K562 (cell line): ENCODE results near the gene MALAT1. TPM values are rescaled to one million over a fixed set of nuclear protein-coding genes. Genes with fewer than 3 reads are reported as not detected.
A peak's percentile ranks its signal among the peaks of the same experiment; 100 is the strongest.

Experiments
- ATAC-seq: fragments of 200-7000 bp; cut with Tn5 transposase; 3 replicates; pipeline ENCODE4 v1.9.1; 2020; ENCODE audit warnings: moderate library complexity
- BruUV-seq: library from RNA; stranded (reverse); fragments of 400-500 nt; replicated peaks from 2 replicates; lab custom pipeline; 2021; lab: Mats Ljungman, UMichigan
- CTCF ChIA-PET: fragments of 300-600 bp; formaldehyde crosslinking; extraction: SDS; loops from one replicate; lab custom pipeline; 2021; ENCODE audit warnings: low intra/inter-chr PET ratio; lab: Yijun Ruan, JAX
- POLR2A ChIA-PET: fragments of 300-600, 350-650 bp; sonication (Branson Sonifier 250); formaldehyde crosslinking; extraction: SDS; loops from one replicate; lab custom pipeline; 2021; ENCODE audit warnings: antibody characterized with exemption, inconsistent platforms; lab: Yijun Ruan, JAX
- DNase-seq, 4 experiments: peaks; one replicate each; pipeline versions ENCODE4 v3.0.0 to v3.0.0-alpha.2; 2011 to 2018; ENCODE audit warnings: low spot score in 3 of 4, mixed read lengths in 3 of 4; ENCODE audit errors: extremely low read depth in 1 of 4
- FAIRE-seq: peaks from 2 replicates; lab custom pipeline; 2011; peaks lifted over from hg19 to GRCh38; lab: Jason Lieb, UNC
- H2AFZ ChIP-seq: 2 replicates; pipeline ENCODE4 v1.6.0; 2011; ENCODE audit warnings: low read depth, low read length, control low read depth, inconsistent platforms
- H3K27ac ChIP-seq: fragments of 200-600 bp; 3 replicates; pipeline ENCODE4 v1.8.0; 2011; ENCODE audit warnings: low read depth, mild to moderate bottlenecking, control low read depth, inconsistent platforms, low read length, moderate library complexity, mixed read lengths; ENCODE audit errors: extremely low read depth
- H3K27me3 ChIP-seq, 2 experiments: fragments of 300-600 bp in 1 of 2; 2 replicates in 1 of 2; 3 replicates in 1 of 2; pipeline versions ENCODE4 v1.6.0 to v1.8.0; 2011; ENCODE audit warnings: inconsistent platforms in 2 of 2, low read length in 2 of 2, mild to moderate bottlenecking in 1 of 2, mixed read lengths in 1 of 2, moderate library complexity in 1 of 2; ENCODE audit not compliant: control insufficient read depth in 2 of 2, insufficient read depth in 2 of 2
- H3K36me3 ChIP-seq: fragments of 300-600 bp; 3 replicates; pipeline ENCODE4 v1.8.0; 2011; ENCODE audit warnings: mild to moderate bottlenecking, low read length, inconsistent platforms; ENCODE audit not compliant: control insufficient read depth, insufficient read depth
- H3K4me1 ChIP-seq, 2 experiments: fragments of 200-600 bp in 1 of 2; replicated peaks in 1 of 2; 2 replicates in 1 of 2; 3 replicates in 1 of 2; pipeline versions ENCODE4 v1.5.1 to v1.8.0; 2011; ENCODE audit warnings: inconsistent platforms in 2 of 2, low read length in 2 of 2, mild to moderate bottlenecking in 1 of 2, mixed read lengths in 1 of 2, moderate library complexity in 1 of 2; ENCODE audit not compliant: control insufficient read depth in 2 of 2, insufficient read depth in 2 of 2
- H3K4me2 ChIP-seq: 2 replicates; pipeline ENCODE4 v1.6.1; 2011; ENCODE audit warnings: low read length, control low read depth, inconsistent platforms, mixed read lengths; ENCODE audit not compliant: insufficient read depth
- H3K4me3 ChIP-seq: fragments of 200-600 bp; sonication (generic), shearing (Covaris generic); 2 replicates; pipeline ENCODE4 v1.5.1; 2016; ENCODE audit warnings: control low read depth, inconsistent platforms
- H3K79me2 ChIP-seq: fragments of 200-600 bp; 3 replicates; pipeline ENCODE4 v1.8.0; 2011; ENCODE audit warnings: low read length, inconsistent platforms; ENCODE audit not compliant: control insufficient read depth, insufficient read depth
- H3K9ac ChIP-seq, 2 experiments: 2 replicates each; pipeline versions ENCODE4 v1.6.0 to v1.6.1; 2011; ENCODE audit warnings: low read depth in 2 of 2, low read length in 2 of 2, control low read depth in 1 of 2, inconsistent platforms in 1 of 2, mild to moderate bottlenecking in 1 of 2, mixed read lengths in 1 of 2; ENCODE audit not compliant: insufficient read depth in 1 of 2
- H3K9me1 ChIP-seq: one replicate; pipeline ENCODE4 v1.6.0; 2011; ENCODE audit warnings: inconsistent platforms, mild to moderate bottlenecking, low read length, moderate library complexity; ENCODE audit not compliant: control insufficient read depth, insufficient read depth
- H3K9me3 ChIP-seq: replicated peaks from 2 replicates; pipeline ENCODE4 v1.5.1; 2011; ENCODE audit warnings: low read depth, low read length, inconsistent platforms; ENCODE audit not compliant: control insufficient read depth, insufficient read depth
- H4K20me1 ChIP-seq: replicated peaks from 2 replicates; pipeline ENCODE4 v1.6.1; 2011; ENCODE audit warnings: low read length, inconsistent platforms, mixed read lengths; ENCODE audit not compliant: control insufficient read depth, insufficient read depth
- ARHGAP35 ChIP-seq: fragments of 450-650 bp; IDR thresholded peaks from 2 replicates; pipeline ENCODE4 v1.6.1; 2018; ENCODE audit not compliant: partially characterized antibody
- CC2D1A ChIP-seq: fragments of 450-650 bp; IDR thresholded peaks from 2 replicates; pipeline ENCODE4 v1.6.1; 2017; ENCODE audit warnings: mild to moderate bottlenecking
- CHCHD3 ChIP-seq: fragments of 250-450 bp; sonication (Bioruptor Pico); IDR thresholded peaks from 2 replicates; pipeline ENCODE4 v2.1.2; 2022; ENCODE audit warnings: mild to moderate bottlenecking
- GATA2 ChIP-seq: sonication (generic); formaldehyde crosslinking; IDR thresholded peaks from 2 replicates; pipeline ENCODE4 v1.4.0; 2020; ENCODE audit warnings: mild to moderate bottlenecking, missing genetic modification reagents
- LARP7 ChIP-seq: fragments of 450-650 bp; IDR thresholded peaks from 2 replicates; pipeline ENCODE4 v1.6.1; 2016
- NCOA2 ChIP-seq, 2 experiments: fragments of 450-650 bp; IDR thresholded peaks; 2 replicates each; pipeline ENCODE4 v1.6.1; 2018; ENCODE audit warnings: mild to moderate bottlenecking in 2 of 2, moderate library complexity in 1 of 2; ENCODE audit not compliant: partially characterized antibody in 2 of 2
- RBFOX2 ChIP-seq: fragments of 200-400 bp; formaldehyde crosslinking; IDR thresholded peaks from 2 replicates; pipeline ENCODE4 v1.6.1; 2017; ENCODE audit warnings: low read depth, mild to moderate bottlenecking, low read length, moderate library complexity
- RUNX1 ChIP-seq: sonication (generic); IDR thresholded peaks from 2 replicates; pipeline ENCODE4 v1.6.1; 2016; ENCODE audit warnings: antibody characterized with exemption, low read depth
- TBP ChIP-seq: optimal IDR thresholded peaks from 2 replicates; pipeline ENCODE3; 2011; ENCODE audit warnings: low read depth, low read length, improper control_type of control experiment
- TCF3 ChIP-seq: sonication (generic); formaldehyde crosslinking; IDR thresholded peaks from 2 replicates; pipeline ENCODE4 v1.4.0; 2020; ENCODE audit warnings: mild to moderate bottlenecking, missing genetic modification reagents
- THRAP3 ChIP-seq: fragments of 450-650 bp; IDR thresholded peaks from 2 replicates; pipeline ENCODE4 v1.6.1; 2016; ENCODE audit warnings: mild to moderate bottlenecking, inconsistent platforms, borderline replicate concordance
- ZNF3 ChIP-seq: fragments of 250-450 bp; sonication (Bioruptor Pico); IDR thresholded peaks from 2 replicates; pipeline ENCODE4 v1.5.0; 2021; ENCODE audit warnings: mild to moderate bottlenecking, moderate library complexity
- ZNF354B ChIP-seq: fragments of 250-450 bp; sonication (Bioruptor Pico); IDR thresholded peaks from 2 replicates; pipeline ENCODE4 v1.4.0; 2020
- WGBS: fragments of 100-300 bp; shearing (Covaris generic); methylation state at CpG from one replicate; pipeline ENCODE4 v1.1.6; 2016; ENCODE audit warnings: low coverage, mixed read lengths; ENCODE audit not compliant: insufficient coverage; ENCODE audit errors: missing lambda C conversion rate; 5-methylcytosine and 5-hydroxymethylcytosine counted together
- in situ Hi-C: fragments of 300-500 bp; cut with MboI; formaldehyde crosslinking; loops from 4 replicates; pipeline ENCODE4 v1.15.0; 2018; ENCODE audit warnings: inconsistent platforms, mixed read lengths
- intact Hi-C: fragments of 100-400 bp; cut with micrococcal nuclease; formaldehyde crosslinking; loops from 2 replicates; pipeline ENCODE4 v1.14.2; 2022
- polyA plus RNA-seq, 8 experiments: library from polyadenylated mRNA; depleted of rRNA in 4 of 8; stranded (reverse) in 5 of 8; unstranded in 3 of 8; fragments of >200 nt; fragmentation: Nextera tagmentation in 2 of 8; fragmentation: Illumina TruSeq in 1 of 8; extraction: Ambion mirVana in 2 of 8; extraction: Trizol in 1 of 8; gene quantifications; 2 replicates each; pipeline versions ENCODE4 v1.2.1 to v1.2.3, GENCODE V29; 2011 to 2014; ENCODE audit warnings: inconsistent platforms in 1 of 8, missing spikeins in 1 of 8
- total RNA-seq, 7 experiments: library from RNA; depleted of rRNA in 6 of 7; stranded (reverse); fragments of >200 nt in 6 of 7; fragmentation: Illumina TruSeq in 2 of 7; extraction: Trizol in 2 of 7; gene quantifications; 2 replicates each; pipeline versions ENCODE4 v1.2.1 to v1.2.3, GENCODE V29; 2011 to 2021; ENCODE audit warnings: low replicate concordance in 1 of 7
- TF ChIP-seq, protein P1 (sequence below), 2 experiments: fragments of 150-350 bp in 1 of 2; IDR thresholded peaks; 2 replicates each; pipeline ENCODE4 v1.6.1; 2012 to 2016; ENCODE audit warnings: low read depth in 2 of 2, low read length in 2 of 2, mild to moderate bottlenecking in 1 of 2, moderate library complexity in 1 of 2
- TF ChIP-seq, protein P2 (sequence below): fragments of 450-650 bp; IDR thresholded peaks from 2 replicates; pipeline ENCODE4 v1.6.1; 2017; ENCODE audit warnings: antibody characterized with exemption

The MALAT1 gene
- total and polyA plus RNA-seq, 9 of the 15 experiments (the other 6 are each of a cell fraction or from before 2014, with no cell fraction given), result 363 to 8,715 (median 2,351) TPM

DNA sequence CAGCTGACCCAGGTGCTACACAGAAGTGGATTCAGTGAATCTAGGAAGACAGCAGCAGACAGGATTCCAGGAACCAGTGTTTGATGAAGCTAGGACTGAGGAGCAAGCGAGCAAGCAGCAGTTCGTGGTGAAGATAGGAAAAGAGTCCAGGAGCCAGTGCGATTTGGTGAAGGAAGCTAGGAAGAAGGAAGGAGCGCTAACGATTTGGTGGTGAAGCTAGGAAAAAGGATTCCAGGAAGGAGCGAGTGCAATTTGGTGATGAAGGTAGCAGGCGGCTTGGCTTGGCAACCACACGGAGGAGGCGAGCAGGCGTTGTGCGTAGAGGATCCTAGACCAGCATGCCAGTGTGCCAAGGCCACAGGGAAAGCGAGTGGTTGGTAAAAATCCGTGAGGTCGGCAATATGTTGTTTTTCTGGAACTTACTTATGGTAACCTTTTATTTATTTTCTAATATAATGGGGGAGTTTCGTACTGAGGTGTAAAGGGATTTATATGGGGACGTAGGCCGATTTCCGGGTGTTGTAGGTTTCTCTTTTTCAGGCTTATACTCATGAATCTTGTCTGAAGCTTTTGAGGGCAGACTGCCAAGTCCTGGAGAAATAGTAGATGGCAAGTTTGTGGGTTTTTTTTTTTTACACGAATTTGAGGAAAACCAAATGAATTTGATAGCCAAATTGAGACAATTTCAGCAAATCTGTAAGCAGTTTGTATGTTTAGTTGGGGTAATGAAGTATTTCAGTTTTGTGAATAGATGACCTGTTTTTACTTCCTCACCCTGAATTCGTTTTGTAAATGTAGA lies 1.7 kb downstream of the MALAT1 start (continued):
- TF ChIP-seq, protein P1, sequence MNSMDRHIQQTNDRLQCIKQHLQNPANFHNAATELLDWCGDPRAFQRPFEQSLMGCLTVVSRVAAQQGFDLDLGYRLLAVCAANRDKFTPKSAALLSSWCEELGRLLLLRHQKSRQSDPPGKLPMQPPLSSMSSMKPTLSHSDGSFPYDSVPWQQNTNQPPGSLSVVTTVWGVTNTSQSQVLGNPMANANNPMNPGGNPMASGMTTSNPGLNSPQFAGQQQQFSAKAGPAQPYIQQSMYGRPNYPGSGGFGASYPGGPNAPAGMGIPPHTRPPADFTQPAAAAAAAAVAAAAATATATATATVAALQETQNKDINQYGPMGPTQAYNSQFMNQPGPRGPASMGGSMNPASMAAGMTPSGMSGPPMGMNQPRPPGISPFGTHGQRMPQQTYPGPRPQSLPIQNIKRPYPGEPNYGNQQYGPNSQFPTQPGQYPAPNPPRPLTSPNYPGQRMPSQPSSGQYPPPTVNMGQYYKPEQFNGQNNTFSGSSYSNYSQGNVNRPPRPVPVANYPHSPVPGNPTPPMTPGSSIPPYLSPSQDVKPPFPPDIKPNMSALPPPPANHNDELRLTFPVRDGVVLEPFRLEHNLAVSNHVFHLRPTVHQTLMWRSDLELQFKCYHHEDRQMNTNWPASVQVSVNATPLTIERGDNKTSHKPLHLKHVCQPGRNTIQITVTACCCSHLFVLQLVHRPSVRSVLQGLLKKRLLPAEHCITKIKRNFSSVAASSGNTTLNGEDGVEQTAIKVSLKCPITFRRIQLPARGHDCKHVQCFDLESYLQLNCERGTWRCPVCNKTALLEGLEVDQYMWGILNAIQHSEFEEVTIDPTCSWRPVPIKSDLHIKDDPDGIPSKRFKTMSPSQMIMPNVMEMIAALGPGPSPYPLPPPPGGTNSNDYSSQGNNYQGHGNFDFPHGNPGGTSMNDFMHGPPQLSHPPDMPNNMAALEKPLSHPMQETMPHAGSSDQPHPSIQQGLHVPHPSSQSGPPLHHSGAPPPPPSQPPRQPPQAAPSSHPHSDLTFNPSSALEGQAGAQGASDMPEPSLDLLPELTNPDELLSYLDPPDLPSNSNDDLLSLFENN (IDR thresholded peaks at IDR 0.05; ENCODE audit: low read depth in 2 of 2, low read length in 2 of 2), result peak in 1 of 2 experiments; percentile 50; a peak in 1 of 4 replicates
- peak; percentile 91 for TF ChIP-seq RBFOX2
- TF ChIP-seq THRAP3, result peak; percentile 96
- TF ChIP-seq, all 486 proteins: peak for 163

DNA sequence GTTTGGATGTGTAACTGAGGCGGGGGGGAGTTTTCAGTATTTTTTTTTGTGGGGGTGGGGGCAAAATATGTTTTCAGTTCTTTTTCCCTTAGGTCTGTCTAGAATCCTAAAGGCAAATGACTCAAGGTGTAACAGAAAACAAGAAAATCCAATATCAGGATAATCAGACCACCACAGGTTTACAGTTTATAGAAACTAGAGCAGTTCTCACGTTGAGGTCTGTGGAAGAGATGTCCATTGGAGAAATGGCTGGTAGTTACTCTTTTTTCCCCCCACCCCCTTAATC lies 2.3 kb downstream of the MALAT1 start:
- FAIRE-seq (no peak), ATAC-seq (no peak), DNase-seq (peak in 1 of 4 experiments; percentile 12)
- H3K27ac ChIP-seq, result peak overlapping the region; percentile 99
- peak overlapping the region; percentile 84 for H3K4me3 ChIP-seq
- peaks cover 97% of the 10 kb centered on the region for H3K79me2 ChIP-seq
- no TSS peak for BruUV-seq
- H3K9ac ChIP-seq, result peak overlapping the region; percentile 86 to 100; a peak in 3 of 4 replicates
- H4K20me1 ChIP-seq, result peaks cover 70% of the 10 kb centered on the region
- peak overlapping the region; percentile 94 for H3K4me2 ChIP-seq
- H2AFZ ChIP-seq, result no peak overlapping the region
- no peaks in the 10 kb centered on the region for H3K27me3 ChIP-seq
- no peaks in the 10 kb centered on the region for H3K9me3 ChIP-seq
- POLR2A ChIA-PET, result interaction anchor here (0.6 to 27.6 kb wide), 25 partner anchors 8 to 1068 kb away, joined by 3 to 2118 read pairs (median 30); partner anchors contain the start of genes DPF2, FAM89B, FRMD8 and NEAT1
- in situ Hi-C loops, result no loop called here
- peaks cover 5% of the 10 kb centered on the region for H3K9me1 ChIP-seq
- 0% methylated on average over 2 of the region's 2 CpGs for WGBS
- CTCF ChIA-PET, result no interaction called here
- intact Hi-C loops, result no loop called here
- peaks cover 7 to 8% of the 10 kb centered on the region in 2 experiments; a peak in 3 of 5 replicates for H3K4me1 ChIP-seq
- H3K36me3 ChIP-seq, result peaks cover 71% of the 10 kb centered on the region
- no peak for TF ChIP-seq TBP
- no peak for TF ChIP-seq GATA2 (CRISPR knock-in tag)
- TF ChIP-seq CC2D1A, result no peak
- TF ChIP-seq TCF3, result no peak; the same call in 1 of the 2 replicates
- TF ChIP-seq, protein P2, sequence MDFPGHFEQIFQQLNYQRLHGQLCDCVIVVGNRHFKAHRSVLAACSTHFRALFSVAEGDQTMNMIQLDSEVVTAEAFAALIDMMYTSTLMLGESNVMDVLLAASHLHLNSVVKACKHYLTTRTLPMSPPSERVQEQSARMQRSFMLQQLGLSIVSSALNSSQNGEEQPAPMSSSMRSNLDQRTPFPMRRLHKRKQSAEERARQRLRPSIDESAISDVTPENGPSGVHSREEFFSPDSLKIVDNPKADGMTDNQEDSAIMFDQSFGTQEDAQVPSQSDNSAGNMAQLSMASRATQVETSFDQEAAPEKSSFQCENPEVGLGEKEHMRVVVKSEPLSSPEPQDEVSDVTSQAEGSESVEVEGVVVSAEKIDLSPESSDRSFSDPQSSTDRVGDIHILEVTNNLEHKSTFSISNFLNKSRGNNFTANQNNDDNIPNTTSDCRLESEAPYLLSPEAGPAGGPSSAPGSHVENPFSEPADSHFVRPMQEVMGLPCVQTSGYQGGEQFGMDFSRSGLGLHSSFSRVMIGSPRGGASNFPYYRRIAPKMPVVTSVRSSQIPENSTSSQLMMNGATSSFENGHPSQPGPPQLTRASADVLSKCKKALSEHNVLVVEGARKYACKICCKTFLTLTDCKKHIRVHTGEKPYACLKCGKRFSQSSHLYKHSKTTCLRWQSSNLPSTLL, result no peak
- no peak for TF ChIP-seq ZNF3
- TF ChIP-seq RUNX1, result no peak
- 0 out of 2 replicates have a peak, but pooled peaks have one; percentile 5 for TF ChIP-seq LARP7
- TF ChIP-seq CHCHD3 (CRISPR knock-in tag), result no peak
- no peak for TF ChIP-seq ARHGAP35
- TF ChIP-seq ZNF354B (CRISPR knock-in tag), result no peak; the same call in 1 of the 2 replicates
- TF ChIP-seq NCOA2 (IDR thresholded peaks at IDR 0.05; ENCODE audit: partially characterized antibody in 2 of 2), result no peak
